GM21619 (cell line): ENCODE data around the gene ASIP.
"Not testable (repeated sequence)": the region's sequence is repeated elsewhere in the genome, so short reads cannot be mapped to it uniquely, and the experiment has no call there.

Experiments
- ATAC-seq: cut with Tn5 transposase; IDR thresholded peaks from one replicate; pipeline ENCODE4 v1.9.1; 2021; ENCODE audit not compliant: unreplicated experiment

The ASIP gene, protein sequence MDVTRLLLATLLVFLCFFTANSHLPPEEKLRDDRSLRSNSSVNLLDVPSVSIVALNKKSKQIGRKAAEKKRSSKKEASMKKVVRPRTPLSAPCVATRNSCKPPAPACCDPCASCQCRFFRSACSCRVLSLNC

GRCh38 chr20:34240693-34241615 is at the start of gene ASIP:
Gene ASIP (plus strand): TSS chr20:34241423. CDS start chr20:34260375, 18,952 bp downstream.
- no peak for ATAC-seq

DNA sequence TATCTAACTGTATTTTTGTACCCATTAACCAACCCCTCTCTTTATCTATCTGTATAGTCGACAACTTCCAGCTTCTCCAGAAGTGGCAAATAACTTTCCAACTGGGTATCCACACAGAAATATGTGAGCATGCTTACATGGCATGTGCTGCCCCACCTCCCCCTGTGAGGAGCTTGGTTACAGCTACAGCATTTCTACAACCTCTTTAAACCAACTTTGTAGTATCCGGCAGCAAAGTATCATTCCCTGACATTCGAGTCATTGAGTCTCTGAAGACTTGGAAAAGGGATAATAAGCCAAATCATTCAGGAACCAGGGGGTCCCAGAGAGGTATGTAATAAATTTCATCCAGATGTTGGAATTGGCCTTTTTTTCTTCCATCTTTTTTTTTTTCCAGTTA is 48.2 kb upstream of the ASIP start:
- no peak for ATAC-seq

GRCh38 chr20:34199183-34199582 is 42.0 kb upstream of the ASIP start:
- ATAC-seq: no peak

- no peak for ATAC-seq
These were observed 41.2 kb upstream of the ASIP start for GRCh38 chr20:34200023-34200422.

DNA sequence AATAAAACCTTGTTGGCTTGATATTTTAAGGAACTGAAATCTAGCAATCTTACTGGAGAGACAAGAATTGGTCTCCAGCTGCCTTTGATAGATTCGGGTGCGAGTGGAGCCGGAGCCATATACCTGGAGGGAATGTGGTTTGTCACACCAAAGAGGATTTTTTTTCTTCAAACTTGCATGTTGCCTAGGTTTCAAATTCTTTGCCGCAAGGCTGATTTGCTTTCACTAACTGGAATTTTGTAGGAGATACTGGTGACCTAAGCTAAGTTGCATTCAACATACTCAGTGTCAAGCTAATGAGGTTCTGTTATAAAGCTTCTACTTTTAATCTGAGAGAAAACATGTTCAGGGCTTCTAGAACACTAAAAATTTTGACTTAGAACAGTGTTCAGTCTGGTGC is 39.7 kb upstream of the ASIP start:
- ATAC-seq: no peak

DNA sequence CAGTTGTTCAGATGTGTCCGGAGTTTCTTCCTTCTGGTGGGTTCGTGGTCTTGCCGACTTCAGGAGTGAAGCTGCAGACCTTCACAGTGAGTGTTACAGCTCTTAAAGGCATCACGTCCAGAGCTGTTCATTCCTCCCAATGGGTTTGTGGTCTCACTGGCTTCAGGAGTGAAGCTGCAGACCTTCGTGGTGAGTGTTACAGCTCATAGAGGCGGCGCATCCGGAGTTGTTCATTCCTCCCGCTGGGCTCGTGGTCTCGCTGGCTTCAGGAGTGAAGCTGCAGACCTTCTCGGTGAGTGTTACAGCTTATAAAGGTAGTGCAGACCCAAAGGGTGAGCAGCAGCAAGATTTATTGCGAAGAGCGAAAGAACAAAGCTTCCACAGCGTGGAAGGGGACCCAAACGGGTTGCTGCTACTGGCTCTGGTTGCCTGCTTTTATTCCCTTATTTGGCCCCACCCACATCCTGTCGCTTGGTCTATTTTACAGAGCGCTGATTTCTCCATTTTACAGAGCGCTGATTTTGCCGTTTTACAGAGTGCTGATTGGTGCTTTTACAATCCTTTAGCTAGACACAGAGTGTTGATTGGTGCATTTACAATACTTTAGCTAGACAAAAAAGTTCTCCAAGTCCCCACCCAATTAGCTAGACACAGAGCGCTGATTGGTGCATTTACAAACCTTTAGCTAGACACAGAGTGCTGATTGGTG is 35.9 kb upstream of the ASIP start:
- ATAC-seq: not testable (repeated sequence)

GRCh38 chr20:34209111-34209510 is 32.1 kb upstream of the ASIP start:
- ATAC-seq: no peak

GRCh38 chr20:34210271-34210670 is 31.0 kb upstream of the ASIP start:
- ATAC-seq: no peak

- no peak for ATAC-seq
These were observed 29.6 kb upstream of the ASIP start for GRCh38 chr20:34211591-34211990.

DNA sequence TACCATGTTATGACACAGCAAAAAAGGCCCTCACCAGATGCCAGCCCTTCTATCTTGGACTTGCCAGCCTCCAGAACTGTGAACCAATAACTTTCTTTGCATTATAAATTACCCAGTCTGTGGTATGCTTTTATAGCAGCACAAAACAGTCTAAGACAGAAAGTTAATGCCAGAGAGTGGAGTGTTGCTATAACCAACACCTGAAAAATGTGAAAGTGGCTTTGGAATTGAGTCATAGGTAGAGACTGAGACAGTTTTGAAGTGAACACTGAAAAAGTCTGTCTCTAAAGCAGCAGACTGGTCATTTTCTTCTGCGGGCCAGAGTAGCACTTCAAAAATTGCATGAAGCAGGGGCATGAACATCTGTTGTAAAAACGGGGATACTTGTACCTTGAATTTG is 28.0 kb upstream of the ASIP start:
- ATAC-seq: no peak

DNA sequence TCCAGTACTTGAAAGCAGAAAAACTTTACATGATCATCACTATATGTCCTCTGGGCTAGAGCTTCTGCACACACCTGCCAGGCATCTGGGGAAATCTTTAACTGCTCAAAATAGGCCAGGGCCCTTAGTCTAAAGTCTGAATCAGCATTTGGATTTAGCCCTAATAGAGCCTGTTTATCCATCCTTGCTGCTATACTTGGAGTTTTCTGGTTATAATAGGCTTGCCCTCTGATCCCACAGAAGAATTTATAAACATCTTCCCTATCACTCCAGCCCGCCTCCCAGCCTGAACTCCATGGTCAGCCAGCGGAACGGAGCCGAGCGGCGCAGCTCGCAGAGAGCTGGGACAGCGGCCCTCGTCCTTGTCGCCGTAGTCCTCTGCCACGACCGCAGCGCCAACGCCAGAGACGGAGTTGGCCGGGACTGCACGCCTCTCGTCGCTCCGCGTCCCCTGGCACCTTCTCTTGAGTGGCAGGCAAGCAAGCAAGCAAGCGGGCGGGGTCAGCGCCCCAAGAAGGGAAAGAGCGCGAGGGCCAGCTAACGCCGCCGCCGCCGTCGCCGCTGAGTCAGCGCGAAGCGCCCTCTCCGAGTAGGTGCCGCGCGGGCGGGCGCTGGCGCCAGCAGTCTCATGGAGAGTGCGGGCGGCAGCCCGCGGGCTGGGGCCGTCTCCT is 25.4 kb upstream of the ASIP start:
- no peak for ATAC-seq

DNA sequence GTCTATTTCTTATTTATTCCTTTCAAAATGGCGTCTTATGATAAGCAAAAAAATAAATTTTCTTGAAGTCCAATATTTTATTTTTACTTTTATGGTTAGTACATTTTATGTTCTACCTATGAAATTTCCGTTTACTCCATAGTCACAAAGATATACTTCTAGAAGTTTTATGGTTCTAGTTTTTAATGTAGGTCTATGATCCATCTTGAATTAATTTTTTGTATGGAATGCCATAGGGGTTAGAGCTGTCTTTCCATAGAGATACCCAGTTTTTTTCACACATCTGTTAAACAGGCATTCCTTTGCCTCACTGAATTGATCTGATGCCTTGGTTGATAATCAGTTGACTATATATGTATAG is 24.9 kb upstream of the ASIP start:
- ATAC-seq: no peak

DNA sequence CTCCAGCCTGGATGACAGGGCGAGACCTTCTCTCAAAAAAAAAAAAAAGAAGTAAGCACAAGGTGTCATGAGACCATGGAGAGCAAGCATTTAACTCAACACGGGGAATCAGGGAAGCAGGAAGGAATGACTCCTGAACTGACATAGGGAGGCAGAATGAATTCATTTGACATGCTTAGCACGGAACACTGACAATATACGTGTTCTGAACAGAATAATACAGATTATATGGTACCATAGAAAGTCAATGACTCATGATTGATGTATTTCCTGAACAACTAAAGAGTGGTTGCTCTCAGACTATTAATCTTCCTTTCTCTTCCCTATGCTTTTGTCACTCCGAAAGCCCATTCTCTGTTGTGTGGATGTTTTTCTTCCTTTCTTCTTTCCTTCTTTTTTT is 20.7 kb upstream of the ASIP start:
- ATAC-seq: no peak

DNA sequence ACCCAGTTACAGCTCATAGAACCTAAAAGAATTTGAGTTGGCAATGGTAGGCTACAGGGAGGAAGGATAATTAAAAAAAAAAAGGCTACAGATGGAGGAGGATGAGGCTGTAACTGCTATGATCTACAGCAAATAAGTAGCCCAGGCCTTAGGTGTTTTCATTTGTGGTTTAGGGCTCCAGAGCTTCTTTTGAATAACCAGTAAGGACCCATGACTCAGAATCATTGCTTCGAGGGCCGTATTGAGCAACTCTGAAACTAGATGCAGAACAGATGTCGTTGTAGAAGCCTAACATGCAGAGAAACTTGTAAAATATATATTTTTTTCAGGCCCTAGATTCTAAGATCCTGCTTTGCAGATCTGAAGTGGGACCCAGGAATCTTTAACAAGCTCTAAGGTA is 19.0 kb upstream of the ASIP start:
- ATAC-seq: no peak

DNA sequence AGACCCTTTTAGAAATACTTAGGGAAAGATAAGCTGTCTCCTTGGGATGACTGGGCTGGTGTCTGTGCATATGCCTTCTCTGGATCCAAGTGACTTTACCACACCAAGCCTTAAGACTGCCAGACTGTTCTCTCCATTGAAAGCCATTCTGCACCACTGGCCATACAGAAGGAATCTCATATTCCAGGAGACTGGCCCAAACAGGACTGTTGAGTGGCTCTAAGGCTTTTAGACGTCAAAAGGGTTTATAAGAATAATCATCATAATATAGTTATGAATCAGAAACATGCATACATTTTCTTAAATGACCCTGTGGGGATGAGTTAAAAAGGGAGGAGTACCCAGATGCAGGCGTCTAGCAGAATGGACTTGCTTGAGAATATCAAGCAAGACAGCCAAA is 17.0 kb upstream of the ASIP start:
- not testable (repeated sequence) for ATAC-seq

GRCh38 chr20:34231634-34232033 is 9.6 kb upstream of the ASIP start:
- ATAC-seq: no peak

GRCh38 chr20:34232494-34233087 is 8.6 kb upstream of the ASIP start:
- ATAC-seq: no peak

GRCh38 chr20:34233687-34234086 is 7.5 kb upstream of the ASIP start:
- no peak for ATAC-seq

- ATAC-seq: no peak
These were observed 5.3 kb upstream of the ASIP start for GRCh38 chr20:34235875-34236274.

DNA sequence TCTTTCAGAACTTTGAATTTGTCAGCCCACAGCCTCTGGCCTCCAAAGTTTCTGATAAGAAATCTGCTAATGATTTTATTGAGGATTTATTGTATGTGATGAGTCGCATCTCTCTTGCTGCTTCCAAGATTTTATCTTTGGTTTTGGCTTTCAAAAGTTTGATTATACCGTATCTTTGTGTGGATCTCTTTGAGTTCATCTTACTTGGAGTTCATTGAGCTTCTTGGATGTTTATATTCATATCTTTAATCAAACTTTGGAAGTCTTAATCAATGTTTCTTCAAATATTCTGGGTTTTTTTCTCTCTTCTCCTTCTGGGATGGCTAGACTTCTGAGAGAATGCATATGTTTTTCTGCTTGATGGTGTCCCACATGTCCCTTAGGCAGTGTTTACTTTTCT is 3.3 kb upstream of the ASIP start:
- ATAC-seq: no peak

DNA sequence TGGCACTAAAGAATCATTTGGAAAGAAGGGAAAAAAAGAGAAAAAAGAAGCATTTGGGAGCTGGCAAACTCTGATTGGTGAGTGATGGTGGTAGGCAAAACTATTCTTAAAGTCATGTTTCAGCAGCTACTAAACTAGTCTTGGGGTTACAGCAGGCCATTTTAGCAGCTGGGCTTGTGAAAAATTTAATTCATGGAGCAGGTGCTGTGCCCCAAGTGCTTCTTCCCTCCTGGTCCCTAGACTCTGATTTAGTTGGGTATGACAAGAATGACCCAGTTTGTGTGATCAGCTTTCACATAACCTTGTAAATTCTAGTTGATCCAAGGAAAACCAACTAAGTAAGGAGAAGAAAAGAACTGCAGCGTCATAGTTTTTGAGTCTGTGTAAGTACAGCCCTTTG is 1.1 kb upstream of the ASIP start:
- no peak for ATAC-seq
